ENCODE results near the gene SORBS1. TPM values are rescaled to one million over a fixed set of nuclear protein-coding genes. Genes with fewer than 3 reads are reported as not detected.

SORBS1 gene
- total and polyA plus RNA-seq, 2 of the 13 experiments (the other 11 are each of a cell fraction or from before 2014, with no cell fraction given) = 16.8 to 39.8 TPM

DNA sequence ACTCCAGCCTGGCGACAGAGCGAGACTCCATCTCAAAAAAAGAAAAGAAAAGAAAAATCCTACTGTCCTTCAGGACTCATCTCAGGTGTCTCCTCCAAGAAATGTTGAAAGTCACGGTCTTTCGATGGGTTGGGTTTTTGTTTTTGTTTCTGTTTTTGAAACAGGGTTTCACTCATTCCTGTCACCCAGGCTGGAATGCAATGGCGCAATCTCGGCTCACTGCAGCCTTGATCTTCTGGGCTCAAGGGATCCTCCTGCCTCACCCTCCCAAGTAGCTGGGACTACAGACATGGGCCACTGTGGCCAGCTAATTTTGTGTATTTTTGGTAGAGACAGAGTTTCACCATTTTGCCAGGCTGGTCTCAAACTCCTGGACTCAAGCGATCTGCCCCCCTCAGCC is 3.1 kb upstream of the SORBS1 start (continued):
- TF ChIP-seq WIZ (CRISPR knock-in tag; IDR thresholded peaks at IDR 0.05) (0 out of 2 replicates have a peak, but pooled peaks have one; percentile 40), MED1 (CRISPR knock-in tag; IDR thresholded peaks at IDR 0.05) (peak; percentile 40; the same call in 1 of the 2 replicates), CEBPG (CRISPR knock-in tag; IDR thresholded peaks at IDR 0.05) (peak; percentile 88), LCORL (IDR thresholded peaks at IDR 0.05) (no peak), LCORL (CRISPR knock-in tag; IDR thresholded peaks at IDR 0.05) (peak; percentile 68; the same call in 1 of the 2 replicates), TEAD3 (CRISPR knock-in tag; optimal IDR thresholded peaks at IDR 0.05; ENCODE audit: borderline replicate concordance) (peak; percentile 96), RFX5 (IDR thresholded peaks at IDR 0.05; ENCODE audit: low read depth, low read length) (no peak), ZNF605 (CRISPR knock-in tag; IDR thresholded peaks at IDR 0.05) (peak; percentile 58; the same call in 1 of the 2 replicates), ZMYM2 (CRISPR knock-in tag; IDR thresholded peaks at IDR 0.05) (peak; percentile 44; the same call in 1 of the 2 replicates), ARNTL (CRISPR knock-in tag; IDR thresholded peaks at IDR 0.05) (no peak), MTA3 (CRISPR knock-in tag; IDR thresholded peaks at IDR 0.05) (no peak), ARNT2 (CRISPR knock-in tag; IDR thresholded peaks at IDR 0.05; ENCODE audit: low read depth) (0 out of 2 replicates have a peak, but pooled peaks have one; percentile 25), SAP130 (CRISPR knock-in tag; IDR thresholded peaks at IDR 0.05; ENCODE audit: low read depth) (peak; percentile 49; the same call in 1 of the 2 replicates), ZMYM4 (CRISPR knock-in tag; IDR thresholded peaks at IDR 0.05) (peak; percentile 59), KDM6A (CRISPR knock-in tag; IDR thresholded peaks at IDR 0.05; ENCODE audit: low read depth) (0 out of 2 replicates have a peak, but pooled peaks have one; percentile 19)
- TF ChIP-seq, protein P1, sequence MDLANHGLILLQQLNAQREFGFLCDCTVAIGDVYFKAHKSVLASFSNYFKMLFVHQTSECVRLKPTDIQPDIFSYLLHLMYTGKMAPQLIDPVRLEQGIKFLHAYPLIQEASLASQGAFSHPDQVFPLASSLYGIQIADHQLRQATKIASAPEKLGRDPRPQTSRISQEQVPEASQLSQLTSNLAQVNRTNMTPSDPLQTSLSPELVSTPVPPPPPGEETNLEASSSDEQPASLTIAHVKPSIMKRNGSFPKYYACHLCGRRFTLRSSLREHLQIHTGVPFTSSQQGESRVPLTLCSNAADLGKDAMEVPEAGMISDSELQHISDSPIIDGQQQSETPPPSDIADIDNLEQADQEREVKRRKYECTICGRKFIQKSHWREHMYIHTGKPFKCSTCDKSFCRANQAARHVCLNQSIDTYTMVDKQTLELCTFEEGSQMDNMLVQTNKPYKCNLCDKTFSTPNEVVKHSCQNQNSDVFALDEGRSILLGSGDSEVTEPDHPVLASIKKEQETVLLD (CRISPR knock-in tag; IDR thresholded peaks at IDR 0.05; ENCODE audit: low read depth) = no peak
- TF ChIP-seq, protein P2, sequence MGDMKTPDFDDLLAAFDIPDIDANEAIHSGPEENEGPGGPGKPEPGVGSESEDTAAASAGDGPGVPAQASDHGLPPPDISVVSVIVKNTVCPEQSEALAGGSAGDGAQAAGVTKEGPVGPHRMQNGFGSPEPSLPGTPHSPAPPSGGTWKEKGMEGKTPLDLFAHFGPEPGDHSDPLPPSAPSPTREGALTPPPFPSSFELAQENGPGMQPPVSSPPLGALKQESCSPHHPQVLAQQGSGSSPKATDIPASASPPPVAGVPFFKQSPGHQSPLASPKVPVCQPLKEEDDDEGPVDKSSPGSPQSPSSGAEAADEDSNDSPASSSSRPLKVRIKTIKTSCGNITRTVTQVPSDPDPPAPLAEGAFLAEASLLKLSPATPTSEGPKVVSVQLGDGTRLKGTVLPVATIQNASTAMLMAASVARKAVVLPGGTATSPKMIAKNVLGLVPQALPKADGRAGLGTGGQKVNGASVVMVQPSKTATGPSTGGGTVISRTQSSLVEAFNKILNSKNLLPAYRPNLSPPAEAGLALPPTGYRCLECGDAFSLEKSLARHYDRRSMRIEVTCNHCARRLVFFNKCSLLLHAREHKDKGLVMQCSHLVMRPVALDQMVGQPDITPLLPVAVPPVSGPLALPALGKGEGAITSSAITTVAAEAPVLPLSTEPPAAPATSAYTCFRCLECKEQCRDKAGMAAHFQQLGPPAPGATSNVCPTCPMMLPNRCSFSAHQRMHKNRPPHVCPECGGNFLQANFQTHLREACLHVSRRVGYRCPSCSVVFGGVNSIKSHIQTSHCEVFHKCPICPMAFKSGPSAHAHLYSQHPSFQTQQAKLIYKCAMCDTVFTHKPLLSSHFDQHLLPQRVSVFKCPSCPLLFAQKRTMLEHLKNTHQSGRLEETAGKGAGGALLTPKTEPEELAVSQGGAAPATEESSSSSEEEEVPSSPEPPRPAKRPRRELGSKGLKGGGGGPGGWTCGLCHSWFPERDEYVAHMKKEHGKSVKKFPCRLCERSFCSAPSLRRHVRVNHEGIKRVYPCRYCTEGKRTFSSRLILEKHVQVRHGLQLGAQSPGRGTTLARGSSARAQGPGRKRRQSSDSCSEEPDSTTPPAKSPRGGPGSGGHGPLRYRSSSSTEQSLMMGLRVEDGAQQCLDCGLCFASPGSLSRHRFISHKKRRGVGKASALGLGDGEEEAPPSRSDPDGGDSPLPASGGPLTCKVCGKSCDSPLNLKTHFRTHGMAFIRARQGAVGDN (CRISPR knock-in tag; IDR thresholded peaks at IDR 0.05) = 0 out of 2 replicates have a peak, but pooled peaks have one; percentile 36
- TF ChIP-seq, protein P3, sequence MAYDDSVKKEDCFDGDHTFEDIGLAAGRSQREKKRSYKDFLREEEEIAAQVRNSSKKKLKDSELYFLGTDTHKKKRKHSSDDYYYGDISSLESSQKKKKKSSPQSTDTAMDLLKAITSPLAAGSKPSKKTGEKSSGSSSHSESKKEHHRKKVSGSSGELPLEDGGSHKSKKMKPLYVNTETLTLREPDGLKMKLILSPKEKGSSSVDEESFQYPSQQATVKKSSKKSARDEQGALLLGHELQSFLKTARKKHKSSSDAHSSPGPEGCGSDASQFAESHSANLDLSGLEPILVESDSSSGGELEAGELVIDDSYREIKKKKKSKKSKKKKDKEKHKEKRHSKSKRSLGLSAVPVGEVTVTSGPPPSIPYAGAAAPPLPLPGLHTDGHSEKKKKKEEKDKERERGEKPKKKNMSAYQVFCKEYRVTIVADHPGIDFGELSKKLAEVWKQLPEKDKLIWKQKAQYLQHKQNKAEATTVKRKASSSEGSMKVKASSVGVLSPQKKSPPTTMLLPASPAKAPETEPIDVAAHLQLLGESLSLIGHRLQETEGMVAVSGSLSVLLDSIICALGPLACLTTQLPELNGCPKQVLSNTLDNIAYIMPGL (CRISPR knock-in tag; IDR thresholded peaks at IDR 0.05; ENCODE audit: borderline replicate concordance in 1 of 2, low read depth in 1 of 2) = 0 out of 4 replicates have a peak, but pooled peaks of 1 of the 2 experiments have one; percentile 20
- TF ChIP-seq, protein P4, sequence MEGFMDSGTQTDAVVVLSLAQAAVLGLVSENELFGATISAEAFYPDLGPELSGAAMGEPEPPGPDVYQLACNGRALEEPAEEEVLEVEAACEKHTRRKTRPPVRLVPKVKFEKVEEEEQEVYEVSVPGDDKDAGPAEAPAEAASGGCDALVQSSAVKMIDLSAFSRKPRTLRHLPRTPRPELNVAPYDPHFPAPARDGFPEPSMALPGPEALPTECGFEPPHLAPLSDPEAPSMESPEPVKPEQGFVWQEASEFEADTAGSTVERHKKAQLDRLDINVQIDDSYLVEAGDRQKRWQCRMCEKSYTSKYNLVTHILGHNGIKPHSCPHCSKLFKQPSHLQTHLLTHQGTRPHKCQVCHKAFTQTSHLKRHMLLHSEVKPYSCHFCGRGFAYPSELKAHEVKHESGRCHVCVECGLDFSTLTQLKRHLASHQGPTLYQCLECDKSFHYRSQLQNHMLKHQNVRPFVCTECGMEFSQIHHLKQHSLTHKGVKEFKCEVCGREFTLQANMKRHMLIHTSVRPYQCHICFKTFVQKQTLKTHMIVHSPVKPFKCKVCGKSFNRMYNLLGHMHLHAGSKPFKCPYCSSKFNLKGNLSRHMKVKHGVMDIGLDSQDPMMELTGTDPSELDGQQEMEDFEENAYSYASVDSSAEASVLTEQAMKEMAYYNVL (CRISPR knock-in tag; IDR thresholded peaks at IDR 0.05; ENCODE audit: borderline replicate concordance) = peak; percentile 42; the same call in 1 of the 2 replicates
